Omental fat pad (tissue), 4 donors: ENCODE data around the gene NUP155. TPM values are rescaled to one million over a fixed set of nuclear protein-coding genes. Genes with fewer than 3 reads are reported as not detected.
"Not testable (repeated sequence)": the region's sequence is repeated elsewhere in the genome, so short reads cannot be mapped to it uniquely, and the experiment has no call there.

Experiments
- ATAC-seq: fragments of 150-250 bp; one replicate; pipeline ENCODE4 v1.9.1; 2016; ENCODE audit warnings: mild to moderate bottlenecking, moderate library complexity; ENCODE audit not compliant: low FRiP score
- DNase-seq: peaks from one replicate; pipeline ENCODE4 v3.0.0-alpha.2; 2019; ENCODE audit warnings: low spot score
- CTCF ChIP-seq, 3 donors: fragments of 450-650 bp; IDR thresholded peaks; one replicate each; pipeline ENCODE4 v1.5.1; 2016 to 2017; ENCODE audit warnings: antibody characterized with exemption in 3 of 3, mild to moderate bottlenecking in 3 of 3, moderate library complexity in 2 of 3
- total RNA-seq, 4 donors: library from RNA; depleted of rRNA; stranded (reverse); fragments of >200 nt; gene quantifications; one replicate each; pipeline ENCODE4 v1.1.0, GENCODE V29; 2016

The NUP155 gene
- total RNA-seq, 4 donors from 2014 or later, result 17.8 to 28.7 (median 23.4) TPM

GRCh38 chr5:37316027-37316426 lies 54.9 kb downstream of the NUP155 start:
- DNase-seq (no peak), ATAC-seq (no peak)
- TF ChIP-seq CTCF (IDR thresholded peaks at IDR 0.05), result no peak

- no peak for TF ChIP-seq CTCF (IDR thresholded peaks at IDR 0.05)
- no peak for ATAC-seq
- no peak for DNase-seq
These were observed 60.5 kb downstream of the NUP155 start for GRCh38 chr5:37310360-37310759.

GRCh38 chr5:37308793-37309192 lies 62.1 kb downstream of the NUP155 start:
- no peak for DNase-seq
- no peak for TF ChIP-seq CTCF (IDR thresholded peaks at IDR 0.05)
- no peak for ATAC-seq

GRCh38 chr5:37304888-37305287 lies 66.0 kb downstream of the NUP155 start:
- ATAC-seq (no peak), DNase-seq (no peak)
- TF ChIP-seq CTCF (IDR thresholded peaks at IDR 0.05), result no peak

- not testable (repeated sequence) for DNase-seq, ATAC-seq
These were observed 74.6 kb downstream of the NUP155 start for GRCh38 chr5:37296313-37296712.

GRCh38 chr5:37283214-37283820 lies 87.6 kb downstream of the NUP155 start:
- no peak for DNase-seq
- no peak for TF ChIP-seq CTCF (IDR thresholded peaks at IDR 0.05)

GRCh38 chr5:37275511-37275910 lies 95.4 kb downstream of the NUP155 start:
- ATAC-seq (no peak), DNase-seq (no peak)
- no peak for TF ChIP-seq CTCF (IDR thresholded peaks at IDR 0.05)

More at GRCh38 chr5:37283214-37283820, 87.6 kb downstream of the NUP155 start:
- no peak for ATAC-seq
